SK-N-SH (cell line): Measurements from ENCODE around the gene LARP1. TPM values are rescaled to one million over a fixed set of nuclear protein-coding genes. Genes with fewer than 3 reads are reported as not detected.

Experiments used
- CTCF ChIA-PET: fragments of 300-600, 350-600 bp; formaldehyde crosslinking; extraction: SDS; loops from one replicate; lab custom pipeline; 2021; lab: Yijun Ruan, JAX
- POLR2A ChIA-PET: fragments of 350-600 bp; sonication (Branson Sonifier 250); formaldehyde crosslinking; extraction: SDS; loops from one replicate; lab custom pipeline; 2020; ENCODE audit warnings: antibody characterized with exemption, inconsistent platforms; lab: Yijun Ruan, JAX
- DNase-seq: peaks from one replicate; pipeline ENCODE4 v3.0.0; 2012
- H2AFZ ChIP-seq: fragments of 200-600 bp; sonication (generic); 2 replicates; pipeline ENCODE4 v1.8.1; 2016; ENCODE audit warnings: antibody characterized with exemption, mild to moderate bottlenecking, low read depth
- H3F3A ChIP-seq: fragments of 200-600 bp; sonication (generic); replicated peaks from 2 replicates; pipeline ENCODE3; 2016; ENCODE audit warnings: antibody characterized with exemption, mild to moderate bottlenecking; ENCODE audit not compliant: insufficient read depth
- H3K27ac ChIP-seq, 2 experiments: fragments of 200-500 bp in 1 of 2; fragments of 200-600 bp in 1 of 2; sonication (Bioruptor generic) in 1 of 2; sonication (generic), shearing (Covaris generic) in 1 of 2; 2 replicates each; pipeline versions ENCODE4 v1.5.1 to v1.6.1; 2014 to 2016; ENCODE audit warnings: low read depth in 2 of 2, inconsistent platforms in 1 of 2, low read length in 1 of 2, mild to moderate bottlenecking in 1 of 2, mixed read lengths in 1 of 2
- H3K27me3 ChIP-seq: fragments of 200-600 bp; sonication (generic), shearing (Covaris generic); 2 replicates; pipeline ENCODE4 v1.6.1; 2016; ENCODE audit warnings: mixed run types; ENCODE audit not compliant: insufficient read depth
- H3K36me3 ChIP-seq, 2 experiments: fragments of 200-500 bp in 1 of 2; fragments of 200-600 bp in 1 of 2; sonication (Bioruptor generic) in 1 of 2; sonication (generic) in 1 of 2; replicated peaks in 1 of 2; 2 replicates each; pipeline versions ENCODE3 to v1.5.1; 2014 to 2016; ENCODE audit warnings: low read length in 1 of 2, mild to moderate bottlenecking in 1 of 2; ENCODE audit not compliant: insufficient read depth in 2 of 2, control insufficient read depth in 1 of 2
- H3K4me1 ChIP-seq, 2 experiments: fragments of 200-500 bp in 1 of 2; fragments of 200-600 bp in 1 of 2; sonication (Bioruptor generic) in 1 of 2; sonication (generic), shearing (Covaris generic) in 1 of 2; 2 replicates each; pipeline versions ENCODE4 v1.5.1 to v1.6.1; 2014 to 2016; ENCODE audit warnings: low read depth in 1 of 2, low read length in 1 of 2, mixed run types in 1 of 2; ENCODE audit not compliant: insufficient read depth in 2 of 2, control insufficient read depth in 1 of 2
- H3K4me2 ChIP-seq: fragments of 200-600 bp; sonication (generic), shearing (Covaris generic); 2 replicates; pipeline ENCODE4 v1.6.1; 2017; ENCODE audit warnings: mixed run types
- H3K4me3 ChIP-seq, 2 experiments: fragments of 200-500 bp in 1 of 2; fragments of 200-600 bp in 1 of 2; sonication (Bioruptor generic) in 1 of 2; sonication (generic), shearing (Covaris generic) in 1 of 2; 2 replicates each; pipeline versions ENCODE4 v1.5.1 to v1.8.1; 2014 to 2016; ENCODE audit warnings: low read depth in 2 of 2, inconsistent platforms in 1 of 2, low read length in 1 of 2, mild to moderate bottlenecking in 1 of 2, mixed read lengths in 1 of 2, moderate library complexity in 1 of 2
- H3K79me2 ChIP-seq: fragments of 200-600 bp; sonication (generic); 2 replicates; pipeline ENCODE4 v1.8.1; 2017; ENCODE audit warnings: mild to moderate bottlenecking; ENCODE audit not compliant: insufficient read depth
- H3K9ac ChIP-seq: fragments of 200-600 bp; sonication (generic); 2 replicates; pipeline ENCODE4 v1.6.1; 2017; ENCODE audit warnings: mixed run types
- H3K9me2 ChIP-seq: fragments of 200-600 bp; sonication (generic); 2 replicates; pipeline ENCODE4 v1.6.1; 2017; ENCODE audit warnings: mixed run types
- H3K9me3 ChIP-seq: fragments of 200-600 bp; sonication (generic); 2 replicates; pipeline ENCODE4 v1.6.1; 2017; ENCODE audit warnings: mixed run types, mild to moderate bottlenecking, moderate library complexity
- H4K20me1 ChIP-seq: fragments of 200-600 bp; sonication (generic); 2 replicates; pipeline ENCODE4 v1.6.1; 2017; ENCODE audit warnings: mild to moderate bottlenecking, mixed run types; ENCODE audit not compliant: insufficient read depth
- CHD2 ChIP-seq: fragments of 150-350 bp; IDR thresholded peaks from 2 replicates; pipeline ENCODE4 v1.6.1; 2018; ENCODE audit warnings: low read length; ENCODE audit not compliant: partially characterized antibody
- ELF1 ChIP-seq: IDR thresholded peaks from 2 replicates; pipeline ENCODE4 v1.4.0; 2012
- EP300 ChIP-seq, 2 experiments: IDR thresholded peaks; 2 replicates each; pipeline versions ENCODE4 v1.4.0 to v1.6.1; 2012; ENCODE audit warnings: borderline replicate concordance in 1 of 2, low read depth in 1 of 2, low read length in 1 of 2
- EZH2phosphoT487 ChIP-seq: fragments of 200-600 bp; sonication (generic); IDR thresholded peaks from 2 replicates; pipeline ENCODE4 v1.6.1; 2017; ENCODE audit warnings: low read depth, mixed run types, mild to moderate bottlenecking, antibody characterized with exemption, moderate library complexity, borderline replicate concordance
- FOSL2 ChIP-seq: IDR thresholded peaks from 2 replicates; pipeline ENCODE4 v1.4.0; 2012; ENCODE audit warnings: low read depth, mild to moderate bottlenecking, moderate library complexity, borderline replicate concordance
- GABPA ChIP-seq: IDR thresholded peaks from 2 replicates; pipeline ENCODE4 v1.4.0; 2012; ENCODE audit warnings: low read depth, mild to moderate bottlenecking
- JUND ChIP-seq: IDR thresholded peaks from 2 replicates; pipeline ENCODE4 v1.4.0; 2012
- MEF2A ChIP-seq: IDR thresholded peaks from 2 replicates; pipeline ENCODE4 v1.4.0; 2012; ENCODE audit warnings: low read depth, borderline replicate concordance
- MXI1 ChIP-seq: IDR thresholded peaks from 2 replicates; pipeline ENCODE4 v1.6.1; 2012; ENCODE audit warnings: mild to moderate bottlenecking, low read depth, low read length, improper control_type of control experiment
- NFIC ChIP-seq: IDR thresholded peaks from 2 replicates; pipeline ENCODE4 v1.4.0; 2012; ENCODE audit warnings: borderline replicate concordance
- PBX3 ChIP-seq: IDR thresholded peaks from 2 replicates; pipeline ENCODE4; 2012
- RCOR1 ChIP-seq: fragments of 150-350 bp; IDR thresholded peaks from 2 replicates; pipeline ENCODE4 v1.6.1; 2017; ENCODE audit warnings: antibody characterized with exemption, low read length
- RXRA ChIP-seq: IDR thresholded peaks from 2 replicates; pipeline ENCODE4 v1.4.0; 2012; ENCODE audit warnings: low read depth, mild to moderate bottlenecking, borderline replicate concordance
- SIN3A ChIP-seq: IDR thresholded peaks from 2 replicates; pipeline ENCODE4 v1.6.1; 2012; ENCODE audit warnings: low read depth, mild to moderate bottlenecking, low read length, moderate library complexity, borderline replicate concordance
- SMC3 ChIP-seq: IDR thresholded peaks from 2 replicates; pipeline ENCODE4 v1.6.1; 2012; ENCODE audit warnings: low read depth, low read length, improper control_type of control experiment
- TCF12 ChIP-seq: IDR thresholded peaks from 2 replicates; pipeline ENCODE4 v1.4.0; 2012
- TEAD4 ChIP-seq: IDR thresholded peaks from 2 replicates; pipeline ENCODE4 v1.4.0; 2012; ENCODE audit warnings: mild to moderate bottlenecking, borderline replicate concordance; ENCODE audit not compliant: insufficient read depth
- USF1 ChIP-seq: IDR thresholded peaks from 2 replicates; pipeline ENCODE4 v1.4.0; 2012; ENCODE audit warnings: low read depth, borderline replicate concordance
- WGBS: methylation state at CpG from one replicate; pipeline ENCODE4 v1.1.6; 2017; ENCODE audit warnings: low lambda C conversion rate; 5-methylcytosine and 5-hydroxymethylcytosine counted together
- polyA plus RNA-seq, 3 experiments: library from polyadenylated mRNA; depleted of rRNA; stranded (reverse); fragments of >200 nt; gene quantifications; 2 replicates each; pipeline ENCODE4 v1.2.3, GENCODE V29; 2012
- TF ChIP-seq, protein P1 (sequence below): fragments of 150-350 bp; IDR thresholded peaks from 2 replicates; pipeline ENCODE4 v1.6.1; 2016; ENCODE audit warnings: mild to moderate bottlenecking, low read depth, low read length
- TF ChIP-seq, protein P2 (sequence below): fragments of 150-350 bp; IDR thresholded peaks from 2 replicates; pipeline ENCODE4 v1.6.1; 2017; ENCODE audit warnings: antibody characterized with exemption, low read length, low read depth, borderline replicate concordance

LARP1 gene
- polyA plus RNA-seq, 1 of the 3 experiments (the other 2 are of a cell fraction), result 57.4 TPM

DNA sequence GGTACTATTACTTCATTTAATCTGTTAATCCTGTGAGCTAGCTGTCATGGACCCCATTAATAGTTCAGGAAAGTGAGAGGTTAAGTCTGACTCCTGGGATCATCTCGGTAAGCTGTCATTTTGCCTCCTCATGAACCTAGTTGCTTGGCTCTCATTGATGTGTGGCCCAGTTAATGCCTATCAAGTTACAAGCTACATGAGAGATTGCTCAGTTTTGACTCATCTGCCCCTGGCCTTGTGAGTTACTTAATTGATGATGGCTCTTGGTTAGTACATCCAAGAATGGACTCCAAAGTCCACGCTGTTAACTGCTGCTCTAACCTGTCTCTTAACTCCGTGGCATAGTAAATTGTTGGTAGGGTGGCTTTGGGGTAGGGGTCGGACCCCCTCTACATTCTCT lies 23.9 kb downstream of the LARP1 start:
- Histone ChIP-seq H3F3A (peaks cover 11% of the 10 kb centered on the region), H3K9me3 (no peaks in the 10 kb centered on the region), H3K27ac (peak overlapping the region in 1 of 2 experiments; percentile 45; a peak in 2 of 4 replicates), H3K79me2 (peaks cover 100% of the 10 kb centered on the region), H3K4me2 (no peak overlapping the region), H3K4me3 (no peak overlapping the region)
- CTCF ChIA-PET, result no interaction called here
- 21% methylated on average over 4 of the region's 4 CpGs for WGBS
- peak; percentile 41; the same call in 1 of the 2 replicates for TF ChIP-seq TCF12
- no peak for TF ChIP-seq RCOR1
- TF ChIP-seq RXRA, result no peak; the same call in 1 of the 2 replicates
- peak; percentile 57; the same call in 1 of the 2 replicates for TF ChIP-seq JUND
- no peak for TF ChIP-seq CHD2
- no peak for TF ChIP-seq ELF1
- TF ChIP-seq, protein P1, sequence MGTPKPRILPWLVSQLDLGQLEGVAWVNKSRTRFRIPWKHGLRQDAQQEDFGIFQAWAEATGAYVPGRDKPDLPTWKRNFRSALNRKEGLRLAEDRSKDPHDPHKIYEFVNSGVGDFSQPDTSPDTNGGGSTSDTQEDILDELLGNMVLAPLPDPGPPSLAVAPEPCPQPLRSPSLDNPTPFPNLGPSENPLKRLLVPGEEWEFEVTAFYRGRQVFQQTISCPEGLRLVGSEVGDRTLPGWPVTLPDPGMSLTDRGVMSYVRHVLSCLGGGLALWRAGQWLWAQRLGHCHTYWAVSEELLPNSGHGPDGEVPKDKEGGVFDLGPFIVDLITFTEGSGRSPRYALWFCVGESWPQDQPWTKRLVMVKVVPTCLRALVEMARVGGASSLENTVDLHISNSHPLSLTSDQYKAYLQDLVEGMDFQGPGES, result no peak
- peak in 1 of 2 experiments; percentile 37; a peak in 1 of 4 replicates for TF ChIP-seq EP300 (IDR thresholded peaks at IDR 0.05; ENCODE audit: borderline replicate concordance in 1 of 2, low read depth in 1 of 2, low read length in 1 of 2)
- TF ChIP-seq FOSL2, result peak; percentile 87
- peak; percentile 70; the same call in 1 of the 2 replicates for TF ChIP-seq SIN3A
- peak; percentile 83 for TF ChIP-seq PBX3
- TF ChIP-seq NFIC, result no peak; the same call in 1 of the 2 replicates
- TF ChIP-seq, all 33 proteins: peak for 6
- H2AFZ ChIP-seq, result no peak overlapping the region
- no peaks in the 10 kb centered on the region for H3K27me3 ChIP-seq
- H3K4me1 ChIP-seq, result peaks cover 15 to 20% of the 10 kb centered on the region in 2 experiments; a peak in 3 of 4 replicates
- DNase-seq, result no peak
- peaks cover 100% of the 10 kb centered on the region for H4K20me1 ChIP-seq
- no peak overlapping the region for H3K9ac ChIP-seq
- H3K9me2 ChIP-seq, result no peaks in the 10 kb centered on the region
- POLR2A ChIA-PET, result no interaction called here
- H3K36me3 ChIP-seq, result no peaks in the 10 kb centered on the region

GRCh38 chr5:154780128-154780527 lies 25.0 kb downstream of the LARP1 start:
- no peak overlapping the region for H2AFZ ChIP-seq
- H3K4me1 ChIP-seq, result peaks cover 15 to 20% of the 10 kb centered on the region in 2 experiments; a peak in 3 of 4 replicates
- no peaks in the 10 kb centered on the region for H3K9me2 ChIP-seq
- no peak overlapping the region for H3K4me2 ChIP-seq
- WGBS, result 100% methylated on average over 1 of the region's 1 CpG
- ChIA-PET CTCF (no interaction called here), POLR2A (no interaction called here)
- TF ChIP-seq USF1, result no peak
- TF ChIP-seq GABPA, result no peak
- TF ChIP-seq, protein P1, result no peak
- TF ChIP-seq TEAD4, result no peak
- no peak for TF ChIP-seq MXI1
- TF ChIP-seq, protein P2, sequence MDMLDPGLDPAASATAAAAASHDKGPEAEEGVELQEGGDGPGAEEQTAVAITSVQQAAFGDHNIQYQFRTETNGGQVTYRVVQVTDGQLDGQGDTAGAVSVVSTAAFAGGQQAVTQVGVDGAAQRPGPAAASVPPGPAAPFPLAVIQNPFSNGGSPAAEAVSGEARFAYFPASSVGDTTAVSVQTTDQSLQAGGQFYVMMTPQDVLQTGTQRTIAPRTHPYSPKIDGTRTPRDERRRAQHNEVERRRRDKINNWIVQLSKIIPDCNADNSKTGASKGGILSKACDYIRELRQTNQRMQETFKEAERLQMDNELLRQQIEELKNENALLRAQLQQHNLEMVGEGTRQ, result no peak
- no peak for TF ChIP-seq EZH2phosphoT487
- no peak for TF ChIP-seq FOSL2
- TF ChIP-seq MEF2A, result no peak
- no peak for TF ChIP-seq EP300 (IDR thresholded peaks at IDR 0.05; ENCODE audit: borderline replicate concordance in 1 of 2, low read depth in 1 of 2, low read length in 1 of 2)
- TF ChIP-seq SMC3, result no peak
- peaks cover 100% of the 10 kb centered on the region for H4K20me1 ChIP-seq
- no peaks in the 10 kb centered on the region for H3K27me3 ChIP-seq
- no peaks in the 10 kb centered on the region for H3K36me3 ChIP-seq
- H3K9me3 ChIP-seq, result no peaks in the 10 kb centered on the region
- DNase-seq, result no peak
- H3K9ac ChIP-seq, result no peak overlapping the region
- peaks cover 100% of the 10 kb centered on the region for H3K79me2 ChIP-seq
- no peak overlapping the region for H3K4me3 ChIP-seq
- no peak overlapping the region for H3K27ac ChIP-seq
- peaks cover 11% of the 10 kb centered on the region for H3F3A ChIP-seq
